Stimulated activated CD4-positive, alpha-beta T cell treated with anti-CD3 and anti-CD28 coated beads, Interleukin-1b, Interleukin-23, amount 100 ng/mL, for 4 hours (primary cell): ENCODE measurements around the gene THTPA.
"Not testable (repeated sequence)": the region's sequence is repeated elsewhere in the genome, so short reads cannot be mapped to it uniquely, and the experiment has no call there.

Experiments
- DNase-seq, 2 donors: peaks; one replicate each; pipeline ENCODE4 v3.0.0-alpha.2; 2020; ENCODE audit warnings: low read depth in 2 of 2

Gene THTPA

DNA sequence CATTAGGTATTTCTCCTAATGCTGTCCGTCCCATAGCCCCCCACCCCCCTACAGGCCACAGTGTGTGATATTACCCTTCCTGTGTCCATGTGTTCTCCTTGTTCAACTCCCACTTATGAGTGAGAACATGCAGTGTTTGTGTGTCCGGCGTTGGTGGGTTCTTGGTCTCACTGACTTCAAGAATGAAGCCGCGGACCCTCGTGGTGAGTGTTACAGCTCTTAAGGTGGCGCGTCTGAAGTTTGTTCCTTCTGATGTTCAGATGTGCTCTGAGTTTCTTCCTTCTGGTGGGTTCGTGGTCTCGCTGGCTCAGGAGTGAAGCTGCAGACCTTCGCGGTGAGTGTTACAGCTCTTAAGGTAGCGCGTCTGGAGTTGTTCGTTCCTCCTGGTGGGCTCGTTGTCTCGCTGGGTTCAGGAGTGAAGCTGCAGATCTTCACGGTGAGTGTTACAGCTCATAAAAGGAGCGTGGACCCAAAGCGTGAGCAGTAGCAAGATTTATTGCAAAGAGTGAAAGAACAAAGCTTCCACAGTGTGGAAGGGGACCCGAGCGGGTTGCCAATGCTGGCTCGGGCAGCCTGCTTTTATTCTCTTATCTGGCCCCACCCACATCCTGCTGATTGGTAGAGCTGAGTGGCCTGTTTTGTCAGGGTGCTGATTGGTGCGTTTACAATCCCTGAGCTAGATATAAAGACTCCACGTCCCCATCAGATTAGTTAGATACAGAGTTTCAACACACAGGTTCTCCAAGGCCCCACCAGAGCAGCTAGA is 27.9 kb downstream of the THTPA start:
- not testable (repeated sequence) for DNase-seq

DNA sequence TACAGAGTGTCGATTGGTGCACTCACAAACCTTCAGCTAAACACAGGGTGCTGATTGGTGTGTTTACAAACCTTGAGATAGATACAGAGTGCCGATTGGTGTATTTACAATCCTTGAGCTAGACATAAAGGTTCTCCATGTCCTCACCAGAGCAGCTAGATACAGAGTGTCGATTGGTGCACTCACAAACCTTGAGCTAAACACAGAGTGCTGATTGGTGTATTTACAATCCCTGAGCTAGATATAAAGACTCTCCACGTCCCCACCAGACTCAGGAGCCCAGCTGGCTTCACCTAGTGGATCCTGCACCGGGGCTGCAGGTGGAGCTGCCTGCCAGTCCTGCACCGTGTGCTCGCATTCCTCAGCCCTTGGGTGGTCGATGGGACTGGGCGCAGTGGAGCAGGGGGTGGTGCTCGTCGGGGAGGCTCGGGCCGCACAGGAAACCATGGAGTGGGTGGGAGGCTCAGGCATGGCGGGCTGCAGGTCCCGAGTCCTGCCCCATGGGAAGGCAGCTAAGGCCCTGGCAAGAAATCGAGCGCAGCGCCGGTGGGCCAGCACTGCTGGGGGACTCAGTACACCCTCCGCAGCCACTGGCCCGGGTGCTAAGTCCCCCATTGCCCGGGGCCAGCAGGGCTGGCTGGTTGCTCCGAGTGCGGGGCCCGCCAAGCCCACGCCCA is 28.6 kb downstream of the THTPA start:
- not testable (repeated sequence) for DNase-seq

DNA sequence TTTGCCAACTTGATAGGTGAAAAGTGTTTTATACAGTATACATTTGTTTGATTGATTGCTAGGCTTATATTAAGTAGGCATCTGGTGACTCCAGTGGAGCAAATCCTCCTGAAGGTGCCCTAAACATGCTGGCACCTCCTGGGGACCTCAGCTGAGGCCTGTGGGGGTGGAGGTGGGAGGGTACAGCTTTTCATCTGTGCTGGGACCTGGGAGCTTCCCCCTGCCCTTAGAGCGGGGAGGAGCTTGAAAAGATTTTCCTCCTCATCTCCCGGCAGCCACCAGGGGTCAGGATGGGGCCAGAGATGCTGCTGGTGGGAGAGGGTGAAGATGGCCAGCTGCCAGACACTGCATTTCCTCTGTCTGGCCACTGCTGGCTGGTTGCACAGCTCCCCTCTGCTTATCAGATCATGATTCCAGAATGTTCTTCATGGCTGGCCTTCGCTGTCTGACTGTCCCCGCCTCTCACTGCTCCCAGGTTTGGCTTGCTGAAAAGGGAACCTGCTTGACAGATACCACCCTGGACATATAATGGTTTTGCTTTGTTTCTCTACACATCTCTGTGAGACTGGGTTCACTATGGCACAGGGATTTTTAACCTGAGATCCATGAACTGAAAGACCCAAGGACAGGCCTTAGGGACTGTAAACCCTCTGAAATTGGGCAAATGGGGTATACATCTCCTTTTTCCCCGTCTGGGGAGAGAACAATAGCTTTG is 33.0 kb downstream of the THTPA start:
- peak; percentile 52 to 68 for DNase-seq

DNA sequence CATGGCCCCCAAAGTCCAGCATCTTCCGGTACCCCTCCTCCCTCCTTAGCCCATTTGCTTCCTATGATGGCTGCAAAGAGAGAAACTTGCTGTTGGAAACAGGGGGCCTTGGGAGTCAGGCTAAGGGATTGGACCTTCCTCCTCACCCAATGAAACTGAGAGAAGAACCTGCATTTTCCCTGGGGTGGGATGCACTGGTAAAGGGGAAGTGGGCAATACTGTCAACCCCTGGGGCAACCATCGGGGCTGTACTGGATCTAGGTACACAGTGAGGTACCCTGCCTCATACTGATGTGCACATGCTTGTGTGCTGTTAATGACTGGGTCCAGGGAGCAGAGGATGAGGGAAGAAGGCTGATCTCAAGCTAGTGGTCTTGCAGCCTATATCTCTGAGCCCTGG is 33.5 kb downstream of the THTPA start:
- DNase-seq = no peak

DNA sequence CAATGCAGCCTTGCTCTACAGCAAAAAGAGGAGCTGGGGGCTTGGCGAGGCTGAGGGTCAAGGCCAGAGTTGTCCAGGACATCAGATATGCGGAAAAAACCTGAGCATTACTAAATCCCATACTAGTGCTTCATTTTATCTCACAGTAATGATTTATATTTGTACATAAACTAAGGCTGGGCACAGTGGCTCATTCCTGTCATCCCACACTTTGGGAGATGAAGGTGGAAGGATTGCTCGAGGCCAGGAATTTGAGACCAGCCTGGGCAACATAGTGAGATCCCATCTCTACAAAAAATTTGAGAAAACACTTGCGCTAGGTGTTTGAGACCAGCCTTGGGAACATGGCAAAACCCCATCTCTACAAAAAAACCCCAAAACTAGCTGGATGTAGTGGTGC is 34.1 kb downstream of the THTPA start:
- no peak for DNase-seq

DNA sequence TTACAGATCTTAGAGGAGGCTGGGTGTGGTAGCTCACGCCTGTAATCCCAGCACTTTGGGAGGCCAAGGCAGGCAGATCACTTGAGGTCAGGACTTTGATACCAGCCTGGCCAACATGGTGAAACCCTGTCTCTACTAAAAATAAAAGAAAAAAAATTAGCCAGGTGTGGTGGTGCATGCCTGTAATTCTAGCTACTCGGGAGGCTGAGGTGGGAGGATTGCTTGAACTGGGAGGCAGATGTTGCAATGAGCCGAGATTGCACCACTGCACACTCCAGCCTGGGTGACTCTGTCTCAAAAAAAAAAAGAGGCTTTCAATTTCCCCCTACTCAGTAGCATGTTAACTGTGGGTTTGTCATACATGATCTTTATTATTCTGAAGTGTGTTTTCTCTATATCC is 38.1 kb downstream of the THTPA start:
- DNase-seq = not testable (repeated sequence)

DNA sequence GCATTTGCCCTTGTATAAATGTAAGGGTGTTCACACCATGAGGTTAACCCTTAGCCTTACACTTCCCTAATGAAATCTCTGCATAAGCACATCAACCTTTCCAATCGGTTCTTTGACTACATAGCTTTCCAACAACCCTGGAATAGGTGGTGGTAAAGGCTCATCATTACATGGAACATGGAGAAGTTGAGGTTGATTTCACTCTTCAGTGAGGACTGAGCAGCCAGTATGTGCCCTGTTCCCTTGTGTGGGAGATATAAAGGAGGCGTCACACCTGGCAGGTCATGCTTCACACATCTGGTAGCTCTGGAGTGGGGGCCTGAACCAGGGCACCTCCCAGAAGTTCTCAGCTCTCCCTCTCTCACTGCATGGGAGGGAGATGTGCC is 44.2 kb downstream of the THTPA start:
- no peak for DNase-seq

DNA sequence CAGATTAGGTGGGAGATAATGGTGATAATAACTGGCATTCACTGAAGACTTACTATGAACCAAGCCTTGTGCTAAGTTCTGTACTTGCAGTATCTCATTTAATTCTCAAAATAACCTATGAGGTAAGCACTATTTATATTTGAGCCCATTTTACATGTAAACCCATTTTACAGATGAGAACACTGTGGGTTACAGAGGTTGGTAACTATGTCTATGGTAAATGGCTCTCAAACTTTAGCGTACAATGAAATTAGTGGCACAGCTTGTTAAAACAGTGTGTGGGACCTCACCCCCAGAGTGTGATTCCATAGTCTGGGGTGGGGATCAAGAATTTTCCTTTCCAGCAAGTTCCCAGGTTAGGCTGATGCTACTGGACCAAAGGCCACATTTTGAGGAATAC is 44.7 kb downstream of the THTPA start:
- DNase-seq = no peak

DNA sequence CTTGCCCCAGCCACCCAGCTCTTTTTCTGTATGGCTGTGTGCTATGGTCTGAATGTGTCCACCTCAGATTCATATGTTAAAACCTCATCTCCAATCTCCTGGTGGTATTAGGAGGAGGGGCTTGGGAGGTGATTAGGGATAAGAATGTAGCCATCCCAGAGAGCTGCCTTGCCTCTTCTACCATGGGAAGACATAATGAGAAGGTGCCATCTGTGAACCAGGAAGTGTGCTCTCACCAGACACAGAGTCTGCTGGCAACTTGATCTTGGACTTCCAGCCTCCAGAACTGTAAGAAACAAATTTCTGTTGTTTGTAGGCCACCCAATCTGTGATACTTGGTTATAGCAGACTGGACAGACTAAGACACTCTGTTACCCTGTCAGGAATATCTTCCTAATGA is 45.4 kb downstream of the THTPA start:
- no peak for DNase-seq

DNA sequence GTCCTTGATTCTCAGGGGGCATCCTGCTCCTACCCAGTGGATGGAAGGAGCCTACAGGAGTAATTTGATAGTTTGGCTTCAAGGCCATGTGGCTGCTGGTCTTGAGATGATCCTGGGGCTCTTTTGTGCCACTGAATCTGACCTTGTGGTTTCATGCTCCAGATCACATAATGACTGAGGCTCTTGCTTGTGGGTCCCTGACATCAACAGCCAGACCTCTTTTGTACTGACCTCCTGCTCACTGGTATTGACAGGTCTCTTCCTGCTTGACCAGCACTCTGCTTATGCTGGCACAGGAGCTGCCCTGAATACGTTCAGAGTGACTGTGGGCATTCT is 45.7 kb downstream of the THTPA start:
- DNase-seq = no peak

DNA sequence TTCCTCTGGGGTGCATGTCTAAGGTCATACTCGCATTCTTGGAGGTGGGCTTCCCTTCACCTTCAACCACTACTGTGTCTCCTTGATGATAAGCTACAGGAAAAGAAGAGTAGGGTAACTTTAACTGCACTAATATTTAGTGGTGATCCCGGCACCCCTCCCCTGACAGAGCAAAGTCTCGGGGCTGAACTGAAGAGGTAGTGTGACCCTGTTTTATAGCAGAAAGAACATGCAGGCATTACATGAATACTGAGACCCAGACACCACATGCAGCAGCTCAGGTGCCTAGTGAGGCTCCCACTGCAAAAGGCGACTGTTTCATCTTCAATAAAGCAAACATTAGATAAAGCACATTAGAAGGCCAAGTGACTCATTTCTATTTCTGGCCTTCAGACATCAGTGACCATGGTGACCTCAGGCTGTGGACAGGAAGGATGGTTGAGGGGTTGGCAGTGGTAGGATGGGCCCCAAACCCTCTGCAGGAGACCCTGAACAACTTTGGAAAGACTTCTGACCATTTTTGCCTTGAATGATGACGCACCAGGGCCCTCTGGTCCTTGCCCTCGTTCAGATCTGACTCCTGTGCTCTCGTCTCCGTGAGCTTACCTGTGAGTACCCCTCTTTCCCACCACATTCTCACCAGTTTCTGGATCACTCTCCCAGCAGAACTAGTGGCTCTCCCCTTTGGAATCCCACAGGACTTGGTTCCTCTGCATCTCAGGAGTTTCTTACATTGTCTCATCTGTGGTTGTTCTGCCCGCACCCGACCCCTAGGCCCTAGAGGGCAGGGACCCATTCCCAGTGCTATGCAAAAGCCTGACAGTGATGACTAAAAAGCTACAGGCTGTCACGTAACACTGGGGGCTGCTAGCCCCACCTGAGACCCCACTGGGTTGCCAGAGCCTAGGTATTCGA is 46.4 kb downstream of the THTPA start:
- DNase-seq = no peak

DNA sequence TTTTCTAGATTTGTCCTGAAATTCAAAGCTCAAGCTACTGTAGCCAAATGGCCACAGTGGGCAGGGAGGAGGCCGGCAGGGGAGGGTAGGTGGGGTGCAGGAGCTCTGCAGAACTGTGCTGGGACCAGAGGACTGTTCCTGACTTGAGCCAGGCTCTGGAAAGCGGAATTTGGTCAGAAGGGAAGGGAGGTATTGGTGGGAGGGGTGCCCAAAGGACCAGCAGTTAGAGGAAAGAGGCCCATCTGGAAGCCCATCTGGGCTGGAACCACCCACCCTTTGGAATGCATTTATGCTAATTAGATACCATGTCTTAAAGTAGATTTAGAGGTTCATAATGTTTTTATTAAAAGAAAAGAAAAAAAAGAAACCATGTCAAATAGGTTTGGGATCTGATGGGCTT is 47.0 kb downstream of the THTPA start:
- DNase-seq = no peak

DNA sequence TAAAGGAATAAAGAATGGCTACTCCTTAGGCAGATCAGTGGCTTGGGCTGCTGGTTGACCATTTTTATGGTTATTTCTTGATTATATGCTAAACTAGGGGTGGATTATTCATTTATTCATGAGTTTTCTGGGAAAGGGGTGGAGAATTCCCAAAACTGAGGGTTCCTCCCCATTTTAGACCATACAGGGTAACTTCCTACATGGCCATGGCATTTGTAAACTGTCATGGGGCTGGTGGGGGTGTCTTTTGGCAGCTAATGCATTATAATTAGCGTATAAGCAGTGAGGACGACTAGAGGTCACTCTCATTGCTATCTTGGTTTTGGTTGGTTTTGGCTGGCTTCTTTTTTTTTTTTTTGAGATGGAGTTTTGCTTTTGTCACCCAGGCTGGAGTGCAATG is 48.1 kb downstream of the THTPA start:
- DNase-seq = no peak

DNA sequence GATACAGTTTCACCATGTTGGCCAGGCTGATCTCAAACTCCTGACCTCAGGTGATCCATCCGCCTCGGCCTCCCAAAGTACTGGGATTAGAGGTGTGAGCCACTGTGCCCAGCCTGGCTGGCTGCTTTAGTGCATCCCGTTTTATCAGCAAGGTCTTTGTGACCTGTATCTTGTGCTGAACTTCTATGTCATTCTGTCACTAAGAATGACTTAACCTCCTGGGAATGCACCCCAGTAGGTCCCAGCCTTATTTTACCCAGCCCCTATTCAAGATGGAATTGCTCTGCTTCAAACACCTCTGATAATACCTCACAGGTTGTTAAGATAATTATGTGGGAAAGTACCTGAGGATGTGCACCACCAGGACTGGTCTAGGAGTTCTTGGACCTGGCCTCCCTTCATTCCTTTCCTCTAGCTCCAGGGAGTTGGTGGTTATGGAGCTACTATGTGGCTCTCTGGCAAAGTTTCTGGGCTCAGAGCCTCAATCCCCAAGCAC is 48.7 kb downstream of the THTPA start:
- no peak for DNase-seq

DNA sequence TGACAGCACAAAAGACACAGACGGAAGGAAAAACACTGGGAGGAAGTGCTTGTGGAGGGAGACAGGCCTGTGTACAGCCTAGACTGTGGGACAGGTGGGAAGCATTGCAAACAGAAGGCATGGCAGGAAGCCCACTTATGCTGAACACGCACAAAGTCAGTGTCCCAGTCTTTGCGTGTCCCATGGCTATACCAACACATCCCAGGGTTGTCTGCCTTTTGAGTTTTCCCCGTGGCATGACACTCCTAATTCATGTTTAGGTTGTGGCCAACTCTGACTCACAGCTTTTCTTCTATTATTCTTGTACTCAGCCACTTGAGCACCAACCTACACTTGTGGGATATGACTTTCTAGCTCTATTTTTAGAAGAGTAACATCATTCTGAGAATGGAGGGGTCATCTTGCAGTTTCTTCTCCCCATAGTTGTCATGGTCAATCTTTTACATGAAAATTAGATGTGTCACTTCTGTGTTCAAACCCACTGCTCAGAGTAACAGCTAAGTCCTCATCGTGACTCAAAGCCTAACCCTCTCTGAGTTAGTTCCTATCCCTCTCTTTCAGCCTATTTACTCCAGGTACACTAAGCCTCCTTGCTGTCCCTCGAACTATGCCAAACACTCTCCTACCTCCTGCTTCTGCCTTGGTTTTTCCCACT is 50.0 kb downstream of the THTPA start:
- DNase-seq = no peak

DNA sequence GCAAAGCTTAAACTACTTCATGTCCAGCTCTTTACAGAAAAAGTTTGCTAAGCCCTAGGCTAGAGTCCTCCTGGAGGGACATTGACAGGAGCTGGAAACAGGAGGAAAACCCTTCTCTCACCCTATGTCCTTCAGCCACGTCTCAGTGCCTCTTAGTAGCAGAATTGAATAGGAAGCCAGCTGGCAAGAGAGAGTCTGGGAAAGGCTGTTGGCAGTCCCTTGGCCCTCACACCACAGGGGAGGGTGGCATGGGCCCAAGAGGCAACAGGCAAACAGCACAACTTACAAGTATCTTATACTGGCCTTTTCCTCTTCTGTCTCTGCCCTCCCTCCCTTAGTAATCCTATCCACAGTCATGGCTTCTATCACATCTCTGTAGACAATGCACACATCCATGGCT is 52.4 kb downstream of the THTPA start:
- no peak for DNase-seq

DNA sequence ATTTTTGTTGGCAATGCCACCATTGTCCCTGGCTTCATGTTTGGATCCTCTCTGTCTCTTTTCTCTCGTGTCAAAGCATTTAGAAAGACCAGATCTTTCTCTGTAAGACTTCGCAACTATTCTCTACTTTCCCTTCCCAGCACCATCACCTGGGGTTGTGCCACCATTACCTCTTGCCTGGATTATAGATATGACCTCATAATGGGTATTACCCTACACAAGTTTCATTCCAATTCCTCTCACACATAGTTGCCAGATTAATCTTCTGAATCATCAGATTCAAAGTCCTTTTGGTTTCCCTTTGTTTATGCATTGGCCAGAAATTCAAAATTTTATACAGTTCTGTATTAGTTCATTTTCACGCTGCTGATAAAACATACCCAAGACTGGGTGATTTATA is 52.9 kb downstream of the THTPA start:
- DNase-seq = no peak

DNA sequence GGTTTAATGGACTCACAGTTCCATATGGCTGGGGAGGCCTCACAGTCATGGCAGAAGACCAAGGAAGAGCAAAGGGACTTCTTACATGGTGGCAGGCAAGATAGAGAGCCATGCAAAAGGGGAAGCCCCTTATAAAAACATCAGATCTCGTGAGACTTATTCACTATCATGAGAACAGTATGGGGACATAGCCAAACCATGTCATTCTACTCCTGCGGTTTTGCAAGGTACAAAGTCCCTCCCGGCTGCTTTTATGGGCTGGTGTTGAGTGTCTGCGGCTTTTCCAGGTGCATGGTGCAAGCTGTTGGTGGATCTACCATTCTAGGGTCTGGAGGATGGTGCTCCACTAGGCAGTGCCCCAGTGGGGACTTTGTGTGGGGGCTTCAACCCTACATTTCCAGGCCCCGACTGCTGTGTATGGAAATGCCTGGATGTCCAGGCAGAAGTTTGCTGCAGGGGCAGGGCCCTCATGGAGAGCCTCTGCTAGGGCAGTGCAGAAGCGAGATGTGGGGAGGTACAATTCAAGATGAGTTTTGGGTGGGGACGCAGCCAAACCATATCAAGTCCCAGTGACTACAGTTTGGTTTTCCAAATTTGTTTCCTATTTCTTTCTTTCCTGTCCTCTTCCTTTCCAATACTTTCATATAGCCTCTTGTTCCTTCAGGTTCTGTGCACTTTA is 53.5 kb downstream of the THTPA start:
- DNase-seq = not testable (repeated sequence)
